HCT116 (cell line): Measurements from ENCODE around the gene NHLRC4. TPM values are rescaled to one million over a fixed set of nuclear protein-coding genes. Genes with fewer than 3 reads are reported as not detected.

ENCODE experiments used
- ATAC-seq: fragments of 200-7000 bp; cut with Tn5 transposase; 2 replicates; pipeline ENCODE4 v1.9.1; 2020; ENCODE audit warnings: mild to moderate bottlenecking, moderate library complexity
- BruUV-seq: library from RNA; stranded (reverse); fragments of 400-500 nt; replicated peaks from 2 replicates; lab custom pipeline; 2021; lab: Mats Ljungman, UMichigan
- CTCF ChIA-PET: fragments of 300-600 bp; sonication (Branson Sonifier 250); formaldehyde crosslinking; loops from one replicate; lab custom pipeline; 2021; ENCODE audit warnings: antibody characterized with exemption; lab: Charles Lee
- POLR2A ChIA-PET: fragments of 300-600, 350-600 bp; sonication (Branson Sonifier 250); formaldehyde crosslinking; loops from one replicate; lab custom pipeline; 2021; ENCODE audit warnings: antibody characterized with exemption; lab: Charles Lee
- RAD21 ChIA-PET, 2 experiments: fragments of 300-600 bp; sonication (Branson Sonifier 250); formaldehyde crosslinking; loops; one replicate each; lab custom pipeline; 2023; ENCODE audit warnings: low total read pairs in 2 of 2; ENCODE audit not compliant: uncharacterized antibody in 2 of 2, unreplicated experiment in 2 of 2, low non-redundant PET in 1 of 2; lab: Charles Lee
- DNase-seq: peaks from one replicate; pipeline ENCODE4 v3.0.0-alpha.2; 2010; ENCODE audit warnings: low read depth, low spot score
- H2AFZ ChIP-seq: fragments of 200-600 bp; shearing (Covaris generic), sonication (generic); 2 replicates; pipeline ENCODE4 v1.6.1; 2017; ENCODE audit warnings: low read depth, mixed run types, mixed read lengths, antibody characterized with exemption, low read length; ENCODE audit not compliant: poor library complexity, severe bottlenecking
- H3K27ac ChIP-seq: 2 replicates; pipeline ENCODE4 v1.5.1; 2012; ENCODE audit warnings: low read depth, low read length
- H3K27me3 ChIP-seq: fragments of 200-600 bp; sonication (generic); 2 replicates; pipeline ENCODE4 v1.6.1; 2016; ENCODE audit warnings: mixed run types, low read length, mixed read lengths; ENCODE audit not compliant: insufficient read depth
- H3K36me3 ChIP-seq, 2 experiments: fragments of 200-500 bp in 1 of 2; fragments of 200-600 bp in 1 of 2; sonication (Bioruptor generic) in 1 of 2; sonication (generic) in 1 of 2; 2 replicates each; pipeline versions ENCODE4 v1.5.1 to v1.6.1; 2014 to 2016; ENCODE audit warnings: low read length in 2 of 2, inconsistent platforms in 1 of 2, mixed read lengths in 1 of 2, mixed run types in 1 of 2; ENCODE audit not compliant: insufficient read depth in 2 of 2, control insufficient read depth in 1 of 2
- H3K4me1 ChIP-seq, 2 experiments: fragments of 200-600 bp in 1 of 2; sonication (generic) in 1 of 2; 2 replicates each; pipeline versions ENCODE4 v1.5.1 to v1.6.1; 2012 to 2017; ENCODE audit warnings: low read length in 2 of 2, inconsistent platforms in 1 of 2, mild to moderate bottlenecking in 1 of 2, mixed read lengths in 1 of 2, mixed run types in 1 of 2, moderate library complexity in 1 of 2; ENCODE audit not compliant: insufficient read depth in 2 of 2, control insufficient read depth in 1 of 2
- H3K4me2 ChIP-seq: fragments of 200-600 bp; sonication (generic); 2 replicates; pipeline ENCODE4 v1.6.1; 2017; ENCODE audit warnings: mixed run types, low read length, mixed read lengths
- H3K4me3 ChIP-seq, 2 experiments: fragments of 200-600 bp in 1 of 2; sonication (generic) in 1 of 2; replicated peaks in 1 of 2; 2 replicates each; pipeline ENCODE4 v1.5.1; 2011 to 2016; ENCODE audit warnings: low read length in 2 of 2, control low read depth in 1 of 2, low read depth in 1 of 2, mild to moderate bottlenecking in 1 of 2, mixed read lengths in 1 of 2, mixed run types in 1 of 2
- H3K79me2 ChIP-seq: fragments of 200-600 bp; sonication (generic); 2 replicates; pipeline ENCODE4 v1.6.1; 2017; ENCODE audit warnings: mild to moderate bottlenecking, mixed run types, low read length, moderate library complexity, mixed read lengths; ENCODE audit not compliant: insufficient read depth
- H3K9ac ChIP-seq: fragments of 200-600 bp; sonication (generic); 2 replicates; pipeline ENCODE4 v1.6.1; 2016; ENCODE audit warnings: low read length, mixed read lengths
- H3K9me2 ChIP-seq: fragments of 200-600 bp; sonication (generic), shearing (Covaris generic); 2 replicates; pipeline ENCODE4 v1.6.1; 2017; ENCODE audit warnings: mixed run types, mild to moderate bottlenecking, moderate library complexity; ENCODE audit not compliant: insufficient read depth
- H3K9me3 ChIP-seq, 2 experiments: fragments of 200-500 bp in 1 of 2; fragments of 200-600 bp in 1 of 2; sonication (Bioruptor generic) in 1 of 2; sonication (generic) in 1 of 2; 2 replicates each; pipeline ENCODE4 v1.6.1; 2014 to 2017; ENCODE audit warnings: low read length in 2 of 2, mixed read lengths in 2 of 2, inconsistent platforms in 1 of 2, low read depth in 1 of 2, mild to moderate bottlenecking in 1 of 2, mixed run types in 1 of 2, moderate library complexity in 1 of 2; ENCODE audit not compliant: control insufficient read depth in 1 of 2, insufficient read depth in 1 of 2
- H4K20me1 ChIP-seq: fragments of 200-600 bp; sonication (generic), shearing (Covaris generic); 2 replicates; pipeline ENCODE4 v1.6.1; 2017; ENCODE audit warnings: mixed run types, mild to moderate bottlenecking, moderate library complexity; ENCODE audit not compliant: insufficient read depth
- EGR1 ChIP-seq: IDR thresholded peaks from 2 replicates; pipeline ENCODE4 v1.6.1; 2012; ENCODE audit warnings: low read depth
- FOSL1 ChIP-seq: IDR thresholded peaks from 2 replicates; pipeline ENCODE4 v1.6.1; 2012; ENCODE audit warnings: low read depth
- MAX ChIP-seq: IDR thresholded peaks from 2 replicates; pipeline ENCODE4 v1.6.1; 2012
- SP1 ChIP-seq: IDR thresholded peaks from 2 replicates; pipeline ENCODE4 v1.6.1; 2012; ENCODE audit warnings: low read depth
- TCF7L2 ChIP-seq: IDR thresholded peaks from 2 replicates; pipeline ENCODE4 v1.7.0; 2011; ENCODE audit warnings: borderline replicate concordance, inconsistent platforms; ENCODE audit not compliant: insufficient read depth, insufficient read length; ENCODE audit errors: extremely low read depth
- ZBTB33 ChIP-seq: IDR thresholded peaks from 2 replicates; pipeline ENCODE4 v1.6.1; 2011; ENCODE audit warnings: mild to moderate bottlenecking, low read length, moderate library complexity; ENCODE audit not compliant: insufficient replicate concordance; ENCODE audit errors: extremely low read depth
- intact Hi-C: fragments of 100-400 bp; cut with micrococcal nuclease; formaldehyde crosslinking; loops from 2 replicates; pipeline ENCODE4 v1.10.0; 2022
- total RNA-seq: library from RNA; stranded (reverse); gene quantifications from one replicate; pipeline ENCODE4 v1.2.1, GENCODE V29; 2021; ENCODE audit not compliant: unreplicated experiment

Gene NHLRC4
- total RNA-seq, 1 experiment from 2014 or later = 0.22 TPM

GRCh38 chr16:609984-610383, 43.2 kb downstream of the NHLRC4 start:
- BruUV-seq = no TSS peak
- H3K27ac ChIP-seq = no peak overlapping the region
- H3K4me3 ChIP-seq = no peak overlapping the region
- no peak for DNase-seq
- no peaks in the 10 kb centered on the region for H3K9me3 ChIP-seq
- ChIA-PET RAD21 (no interaction called here), CTCF (no interaction called here), POLR2A (no interaction called here)
- no peaks in the 10 kb centered on the region for H3K9me2 ChIP-seq
- no peaks in the 10 kb centered on the region for H4K20me1 ChIP-seq
- TF ChIP-seq EGR1 (no peak), TCF7L2 (no peak), MAX (no peak), ZBTB33 (no peak), SP1 (no peak), FOSL1 (no peak)
- no peak overlapping the region for H2AFZ ChIP-seq
- ATAC-seq = no peak
- intact Hi-C loops = no loop called here
- H3K9ac ChIP-seq = no peak overlapping the region
- H3K36me3 ChIP-seq = no peaks in the 10 kb centered on the region
- no peaks in the 10 kb centered on the region for H3K4me1 ChIP-seq
- no peaks in the 10 kb centered on the region for H3K27me3 ChIP-seq
- H3K4me2 ChIP-seq = no peak overlapping the region
- peaks cover 4% of the 10 kb centered on the region; the same call in 1 of the 2 replicates for H3K79me2 ChIP-seq
